GM21367 (cell line): ENCODE measurements around the gene NLK.
"Not testable (repeated sequence)": the region's sequence is repeated elsewhere in the genome, so short reads cannot be mapped to it uniquely, and the experiment has no call there.

Experiments
- ATAC-seq: cut with Tn5 transposase; IDR thresholded peaks from one replicate; pipeline ENCODE4 v1.9.1; 2021; ENCODE audit not compliant: unreplicated experiment

NLK gene

DNA sequence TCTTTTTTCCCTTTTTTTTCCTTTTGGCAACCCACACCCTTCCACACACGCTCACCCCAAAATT lies at the start of gene NLK:
Gene NLK, plus strand, starts transcription at position 21 of the 64 bp plus-strand sequence. CDS start 197 bp downstream, outside the sequence.
- ATAC-seq, result no peak

DNA sequence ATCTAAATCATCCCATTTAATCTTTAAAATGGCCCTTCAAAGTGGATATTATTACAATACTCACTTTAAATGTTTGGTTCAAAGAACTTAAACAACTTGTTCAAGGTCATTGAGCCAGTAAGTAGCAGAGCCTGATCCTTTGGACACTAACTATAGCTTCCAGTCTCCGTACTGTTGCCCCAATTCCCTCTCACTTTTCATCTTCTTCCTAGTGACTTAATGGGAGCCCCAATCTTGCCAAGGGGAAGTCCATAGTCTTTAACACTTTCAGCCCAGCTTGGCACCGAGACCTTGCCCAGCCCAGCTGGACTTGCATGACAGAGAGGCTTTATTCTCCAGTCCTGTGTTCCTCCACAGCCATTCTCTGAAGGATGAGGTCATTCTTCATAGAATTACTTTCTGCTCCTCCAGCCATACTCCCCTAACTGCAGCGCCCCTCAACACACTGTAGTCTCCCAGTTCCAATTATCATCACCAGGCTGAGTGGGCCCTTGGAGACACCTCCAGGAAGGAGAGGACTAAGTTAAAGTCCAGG lies 49.2 kb upstream of the NLK start:
- no peak for ATAC-seq

DNA sequence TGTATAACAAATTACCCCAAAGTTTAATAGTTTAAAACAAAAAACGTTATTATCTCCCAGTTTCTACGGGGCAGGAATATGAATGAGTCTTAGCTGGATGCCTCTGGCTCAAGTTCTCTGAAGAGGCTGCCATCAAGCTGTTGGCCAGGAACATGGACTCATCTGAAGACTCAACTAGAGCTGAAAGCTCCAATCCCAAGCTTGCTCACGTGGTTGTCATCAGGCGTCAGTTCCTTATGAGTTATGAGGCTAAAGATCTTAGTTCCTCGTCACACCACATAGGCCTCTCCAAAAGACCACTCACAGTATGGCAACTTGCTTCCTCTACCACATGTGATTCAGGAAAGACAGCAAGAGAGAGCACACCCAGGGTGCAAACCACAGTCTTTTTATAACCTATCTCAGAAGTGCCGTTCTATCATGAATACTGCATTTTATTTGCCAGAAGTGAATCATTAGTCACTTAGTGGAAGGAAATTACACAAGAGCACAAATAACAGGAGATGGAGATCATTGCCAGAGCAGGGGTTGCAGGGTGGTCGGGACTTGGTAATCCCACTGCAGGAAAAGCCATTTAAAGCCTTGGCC lies 48.7 kb upstream of the NLK start:
- no peak for ATAC-seq

DNA sequence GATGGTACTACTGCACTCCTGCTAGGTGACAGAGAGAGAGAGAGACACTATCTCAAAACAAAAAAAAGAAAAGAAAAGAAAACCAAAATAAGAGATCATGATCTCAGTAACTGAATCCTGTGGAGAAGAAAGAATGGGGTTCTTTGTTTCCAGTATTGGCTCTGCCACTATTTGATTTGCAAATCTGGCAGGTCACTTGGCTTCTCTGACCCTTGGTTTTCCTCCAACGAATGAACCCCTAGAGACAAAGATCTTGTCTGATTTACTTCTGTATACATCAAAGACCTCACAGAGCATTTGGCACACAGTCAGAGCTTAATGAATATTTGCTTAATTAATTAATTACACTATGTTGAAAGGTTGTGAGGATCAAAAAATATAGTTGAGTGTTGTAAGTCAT lies 47.9 kb upstream of the NLK start:
- no peak for ATAC-seq

DNA sequence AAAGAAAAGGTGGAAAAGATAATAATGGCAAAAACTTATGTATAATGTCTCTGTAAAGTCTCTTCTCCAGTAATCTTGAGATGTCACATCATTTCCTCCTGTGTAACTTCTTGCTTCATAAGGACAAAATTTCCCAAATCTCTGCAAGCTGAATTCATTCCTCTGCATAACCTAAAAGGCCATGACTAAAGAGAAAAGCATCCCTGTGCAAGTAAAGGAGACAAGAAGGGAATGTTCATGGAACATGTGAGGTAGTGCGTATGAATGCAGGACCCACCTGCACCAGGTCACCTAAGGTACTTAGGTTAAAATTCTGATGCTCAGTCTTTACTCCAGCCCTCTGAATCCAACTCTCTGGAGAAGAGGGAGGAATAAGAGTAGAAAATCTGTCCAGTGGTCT lies 46.9 kb upstream of the NLK start:
- no peak for ATAC-seq

DNA sequence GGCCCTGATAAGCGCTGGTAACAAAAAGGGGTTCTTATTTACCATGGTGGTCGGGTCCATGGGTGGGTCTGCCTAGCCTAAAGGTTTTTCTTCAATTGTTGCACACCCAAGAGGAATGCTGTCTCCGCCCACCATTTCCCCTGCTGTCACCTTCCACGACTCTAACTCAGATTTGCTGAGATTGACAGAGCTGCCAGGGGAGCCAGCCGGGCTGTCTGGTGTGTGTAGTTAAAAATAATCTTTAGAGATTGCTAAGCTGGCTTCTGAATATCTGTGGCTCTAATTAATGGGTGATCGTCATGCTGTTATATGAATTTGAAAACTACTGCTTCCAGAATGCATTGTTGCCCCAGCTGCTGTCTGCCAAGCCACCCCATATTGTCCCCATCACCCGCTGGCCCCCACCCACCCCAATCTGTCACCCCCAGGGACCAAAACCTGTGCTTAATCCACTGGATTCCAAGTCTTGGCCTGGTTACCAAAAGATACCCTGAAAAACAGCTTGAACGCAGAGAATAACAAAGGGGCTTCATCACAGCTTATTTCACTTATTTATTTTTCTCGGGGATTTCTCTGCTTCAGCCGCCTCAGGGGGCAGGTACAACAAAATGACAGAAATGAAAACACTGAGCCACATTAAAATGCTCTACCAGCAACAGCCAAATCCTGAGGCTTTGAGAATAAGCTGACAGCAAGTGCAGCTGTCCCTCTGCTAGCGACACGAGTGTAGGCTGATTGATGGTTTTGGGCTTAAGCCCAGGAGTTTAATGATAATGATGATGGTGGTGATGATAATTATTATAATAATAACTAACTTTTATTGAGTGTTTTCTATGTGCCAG lies 46.1 kb upstream of the NLK start:
- no peak for ATAC-seq

DNA sequence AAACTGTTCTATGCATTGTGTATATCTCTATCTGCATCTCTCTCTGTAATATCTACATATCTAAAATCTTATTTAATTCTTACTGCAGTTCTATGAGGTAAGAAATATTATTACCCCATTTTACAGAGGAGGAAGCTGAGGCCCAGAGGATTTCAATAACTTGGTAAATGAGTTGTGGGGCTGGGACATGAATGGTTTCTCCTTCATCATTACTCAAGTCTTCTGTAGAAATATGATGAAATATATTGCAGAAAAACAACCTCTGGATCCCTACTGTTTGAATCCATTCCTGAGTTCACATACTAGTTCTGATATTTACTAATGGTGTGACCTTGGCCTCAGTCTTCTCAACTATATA lies 45.5 kb upstream of the NLK start:
- no peak for ATAC-seq

DNA sequence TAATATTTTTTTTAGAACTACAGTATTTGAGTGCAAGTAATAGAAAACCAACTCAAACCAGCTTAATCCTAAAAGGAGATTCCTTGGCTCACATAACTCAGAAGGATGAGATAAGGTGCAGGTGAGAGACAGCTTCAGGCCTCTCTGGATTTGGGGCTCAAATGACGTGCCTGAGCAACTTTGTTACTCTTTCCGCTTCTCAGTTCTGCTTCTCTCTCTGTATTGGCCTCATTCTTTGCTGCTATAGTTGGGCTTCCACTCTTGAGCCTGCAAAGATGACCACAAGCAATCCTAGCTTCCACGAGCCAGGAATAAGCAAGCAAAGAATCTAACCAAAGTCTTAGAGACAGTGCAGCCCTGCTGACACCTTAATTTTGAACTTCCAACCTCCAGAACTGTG lies 45.0 kb upstream of the NLK start:
- no peak for ATAC-seq

DNA sequence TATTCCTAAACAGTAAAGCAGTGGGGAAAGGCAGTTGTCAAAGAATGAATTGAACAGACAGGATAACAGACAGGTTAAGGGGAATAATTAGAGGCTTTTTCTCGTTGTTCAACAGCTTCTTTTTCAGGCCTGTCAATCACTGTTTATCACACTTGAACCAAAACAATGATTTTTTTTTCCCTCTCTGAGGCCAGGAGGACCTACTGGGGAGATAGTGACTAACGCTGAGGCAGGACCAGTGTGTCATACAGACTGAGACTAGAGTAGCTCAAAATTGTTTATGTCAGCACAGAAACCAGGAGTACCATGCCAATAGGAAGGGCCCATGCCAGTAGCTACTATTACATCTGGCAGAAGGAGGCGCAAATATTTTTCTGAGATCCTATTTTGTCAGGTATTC lies 41.3 kb upstream of the NLK start:
- no peak for ATAC-seq

DNA sequence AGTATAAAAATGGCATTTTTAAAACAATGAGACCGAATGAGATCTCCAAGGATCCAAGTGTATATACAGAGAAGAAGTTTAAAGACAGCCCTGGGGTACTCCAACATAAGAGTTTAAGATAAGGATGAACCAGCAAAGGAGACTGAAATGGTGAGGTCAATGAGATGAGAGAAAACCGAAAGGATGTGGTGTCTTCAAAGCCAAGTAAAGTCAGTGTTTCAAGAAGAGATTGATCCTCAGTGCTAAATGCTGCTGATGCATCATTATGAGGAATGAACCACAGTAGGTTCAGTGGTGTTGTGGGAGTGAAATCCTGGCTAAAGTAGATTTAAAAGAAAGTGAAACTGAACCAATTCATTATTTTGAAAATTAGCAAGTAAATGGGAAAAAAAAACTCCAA lies 38.1 kb upstream of the NLK start:
- ATAC-seq, result no peak

DNA sequence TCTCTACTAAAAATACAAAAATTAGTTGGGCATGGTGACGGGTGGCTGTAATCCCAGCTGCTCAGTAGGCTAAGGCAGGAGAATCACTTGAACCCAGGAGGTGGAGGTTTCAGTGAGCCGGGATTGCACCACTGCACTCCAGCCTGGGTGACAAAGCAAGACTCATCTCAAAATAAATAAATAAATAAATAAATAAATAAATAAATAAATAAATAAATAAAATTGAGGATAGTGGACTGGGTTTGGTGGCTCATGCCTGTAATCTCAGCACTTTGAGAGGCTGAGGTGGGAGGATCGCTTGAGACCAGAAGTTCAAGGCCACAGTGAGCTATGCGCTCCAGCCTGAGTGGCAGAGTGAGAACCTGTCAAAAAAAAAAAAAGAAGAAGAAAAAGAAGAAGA lies 34.6 kb upstream of the NLK start:
- not testable (repeated sequence) for ATAC-seq

DNA sequence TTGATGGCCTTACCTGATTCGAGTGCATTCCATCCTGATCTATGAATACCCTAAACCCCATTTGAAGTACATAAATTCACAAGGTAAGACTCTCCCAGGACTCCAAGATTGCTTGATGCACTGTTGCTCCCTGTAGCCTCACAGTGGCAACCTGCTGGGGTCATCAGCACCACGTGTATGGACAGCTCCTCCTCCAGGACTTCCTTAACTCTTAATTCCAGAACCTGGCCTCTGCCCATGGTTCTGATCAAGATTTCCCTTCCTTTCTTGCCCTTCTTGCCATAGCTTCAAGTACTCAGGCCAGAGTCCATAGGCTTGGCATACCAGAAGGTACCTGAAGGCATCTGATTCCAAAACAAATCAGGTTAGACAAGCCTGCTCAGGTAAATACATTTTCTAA lies 34.0 kb upstream of the NLK start:
- ATAC-seq, result no peak

DNA sequence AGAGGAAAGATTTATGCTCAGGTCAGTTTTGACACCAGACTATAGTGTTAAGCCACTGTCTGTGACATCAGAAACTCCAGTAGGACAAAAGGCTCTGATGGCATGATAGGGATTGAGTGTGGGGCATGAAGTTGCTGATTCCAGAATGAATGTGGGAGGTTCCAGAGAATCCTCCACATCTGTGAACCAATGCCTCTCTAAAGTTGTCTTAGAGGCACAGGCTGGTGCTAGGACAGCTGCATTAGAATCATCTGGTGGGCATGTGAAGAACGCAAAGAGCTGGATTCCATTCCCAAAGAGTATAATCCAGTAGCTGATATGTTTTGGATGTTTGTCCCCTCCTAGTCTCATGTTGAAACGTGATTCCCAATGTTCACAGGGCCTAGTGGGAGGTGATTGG lies 32.1 kb upstream of the NLK start:
- ATAC-seq, result no peak

DNA sequence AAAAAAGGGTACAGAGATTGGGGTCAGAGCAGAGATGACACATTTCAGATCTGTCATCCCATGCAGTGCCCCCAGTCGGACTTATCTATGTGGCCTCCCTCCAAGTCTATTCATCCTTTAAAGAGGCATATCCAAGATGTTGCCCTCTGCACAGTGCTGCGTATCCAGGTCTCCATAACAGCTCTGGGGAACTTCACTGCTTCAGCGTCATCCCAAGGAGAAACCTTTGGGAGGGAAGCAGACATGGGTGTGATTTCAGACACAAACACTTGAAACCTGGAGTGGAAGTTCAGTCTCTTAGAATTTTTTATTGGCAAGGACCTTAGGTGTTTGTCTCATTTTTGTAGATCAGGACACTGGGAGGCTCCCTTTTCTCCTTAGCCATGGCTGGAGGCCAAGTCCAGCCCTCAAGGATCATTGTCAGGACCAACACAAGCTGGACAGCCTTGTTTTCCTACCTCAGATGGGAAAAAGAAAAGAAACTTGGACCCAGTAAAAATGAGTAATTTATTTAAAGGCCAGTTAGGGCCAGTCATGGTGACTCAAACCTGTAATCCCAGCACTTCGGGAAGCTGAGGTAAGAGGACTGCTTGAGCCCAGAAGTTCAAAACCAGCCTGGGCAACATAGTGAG lies 23.9 kb upstream of the NLK start:
- ATAC-seq, result no peak

DNA sequence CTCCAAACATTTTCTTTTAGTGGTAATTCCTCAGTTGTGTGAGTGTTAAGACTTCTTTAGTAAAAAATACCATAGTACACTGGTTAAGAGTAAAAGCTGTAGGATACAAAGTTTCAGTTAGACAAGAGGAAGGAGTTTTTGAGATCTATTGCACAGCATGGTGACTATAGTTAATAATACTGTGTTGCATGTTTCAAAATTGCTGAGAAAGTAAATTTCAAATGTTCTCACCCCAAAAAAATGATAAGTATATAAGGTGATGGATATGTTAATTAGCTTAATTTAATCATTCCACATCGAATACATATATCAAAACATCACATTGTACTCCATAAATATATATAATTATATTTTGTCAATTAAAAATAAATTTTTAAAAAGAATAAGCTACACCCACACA lies 22.0 kb upstream of the NLK start:
- no peak for ATAC-seq

DNA sequence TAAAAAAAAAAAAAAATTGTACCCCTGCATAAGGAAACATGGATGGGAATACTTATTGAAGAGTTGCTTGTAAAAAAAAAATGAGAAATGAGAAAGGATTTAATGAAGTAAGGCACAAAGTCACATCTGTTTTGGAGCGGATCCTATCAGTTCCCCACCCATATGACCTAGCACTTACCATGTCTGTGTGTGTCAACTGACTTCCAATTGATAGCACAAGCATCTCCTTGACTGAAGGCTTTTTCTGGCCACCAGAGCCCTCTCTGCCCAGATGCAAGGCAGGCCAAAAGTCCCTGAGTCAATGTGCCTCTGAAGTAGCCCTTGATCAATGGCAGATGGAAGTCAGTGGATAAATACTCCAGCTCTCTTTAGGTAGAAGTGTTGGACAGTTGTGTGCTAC lies 13.4 kb upstream of the NLK start:
- ATAC-seq, result no peak

DNA sequence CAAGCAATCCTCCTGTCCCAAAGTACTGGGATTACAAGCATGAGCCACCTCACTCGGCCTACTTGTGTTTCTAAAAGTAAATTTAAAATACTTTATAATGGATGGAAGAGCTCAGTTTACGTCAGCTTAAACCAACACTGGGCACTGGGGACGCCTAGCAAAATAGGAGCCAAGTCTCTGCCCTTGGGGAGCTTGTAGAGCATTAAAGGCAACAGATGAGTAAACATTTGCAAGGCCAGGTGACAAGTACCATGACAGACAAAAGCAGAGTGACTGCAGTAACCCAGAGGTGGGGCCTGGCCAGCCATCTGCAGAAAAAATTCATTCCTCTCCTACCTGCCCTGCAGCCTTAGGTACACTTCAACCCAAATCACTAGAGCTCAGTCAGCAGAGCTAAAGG lies 12.1 kb upstream of the NLK start:
- no peak for ATAC-seq

DNA sequence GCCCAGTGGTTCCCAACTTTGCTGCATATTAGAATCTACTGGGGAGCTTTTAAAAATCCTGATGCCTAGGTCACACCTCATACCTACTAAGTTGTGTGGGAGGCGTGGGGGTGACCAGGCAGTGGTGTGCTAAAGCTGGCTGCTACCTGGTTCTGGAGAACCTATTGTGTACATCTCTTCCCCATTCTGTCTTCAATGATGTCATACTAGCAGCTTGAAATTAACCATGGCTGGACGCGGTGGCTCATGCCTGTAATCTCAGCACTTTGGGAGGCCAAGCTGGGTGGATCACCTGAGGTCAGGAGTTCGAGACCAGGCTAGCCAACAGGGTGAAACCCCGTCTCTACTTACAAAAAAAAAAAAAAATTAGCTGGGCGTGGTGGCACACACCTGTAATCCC lies 11.3 kb upstream of the NLK start:
- no peak for ATAC-seq

DNA sequence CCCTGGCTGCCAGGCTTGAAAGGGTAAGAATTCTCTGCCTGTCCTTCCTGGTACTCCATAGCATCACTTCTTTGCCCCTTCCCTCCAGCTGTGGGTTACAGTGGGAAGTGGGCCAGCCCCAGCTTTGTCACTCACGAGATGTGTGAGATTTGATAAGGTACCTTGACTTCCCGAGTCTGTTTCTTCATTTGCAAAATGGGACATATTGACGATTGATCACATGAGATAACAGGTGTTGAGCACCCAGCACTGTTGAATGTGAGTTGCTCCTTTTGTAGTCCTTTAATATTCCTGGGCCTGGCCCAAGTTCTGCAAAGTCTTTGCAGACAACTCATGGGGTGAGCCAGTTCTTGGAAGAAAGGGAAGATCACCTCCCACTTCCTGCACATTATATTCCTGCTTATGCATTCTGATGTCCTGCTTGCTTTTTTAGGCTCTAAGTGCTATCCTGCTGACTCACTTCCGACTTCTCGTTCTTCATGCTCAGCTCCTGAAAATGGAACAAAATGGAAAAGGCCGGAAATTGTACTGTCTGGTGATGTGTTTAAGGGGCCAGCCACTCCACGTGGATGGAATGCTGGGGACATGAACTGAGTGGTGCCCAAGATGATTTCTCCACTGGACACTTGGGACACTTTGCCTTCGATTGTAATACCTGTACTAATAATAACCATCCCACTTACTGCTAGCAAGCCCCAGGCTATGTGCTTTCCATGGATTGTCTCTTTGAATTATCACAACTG lies 8.3 kb upstream of the NLK start:
- ATAC-seq, result no peak

DNA sequence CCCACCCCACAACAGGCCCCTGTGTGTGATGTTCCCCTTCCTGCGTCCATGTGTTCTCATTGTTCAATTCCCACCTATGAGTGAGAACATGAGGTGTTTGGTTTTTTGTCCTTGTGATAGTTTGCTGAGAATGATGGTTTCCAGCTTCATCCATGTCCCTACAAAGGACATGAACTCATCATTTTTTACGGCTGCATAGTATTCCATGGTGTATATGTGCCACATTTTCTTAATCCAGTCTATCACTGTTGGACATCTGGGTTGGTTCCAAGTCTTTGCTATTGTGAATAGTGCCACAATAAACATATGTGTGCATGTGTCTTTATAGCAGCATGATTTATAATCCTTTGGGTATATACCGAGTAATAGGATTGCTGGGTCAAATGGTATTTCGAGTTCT lies 7.0 kb upstream of the NLK start:
- ATAC-seq, result not testable (repeated sequence)

DNA sequence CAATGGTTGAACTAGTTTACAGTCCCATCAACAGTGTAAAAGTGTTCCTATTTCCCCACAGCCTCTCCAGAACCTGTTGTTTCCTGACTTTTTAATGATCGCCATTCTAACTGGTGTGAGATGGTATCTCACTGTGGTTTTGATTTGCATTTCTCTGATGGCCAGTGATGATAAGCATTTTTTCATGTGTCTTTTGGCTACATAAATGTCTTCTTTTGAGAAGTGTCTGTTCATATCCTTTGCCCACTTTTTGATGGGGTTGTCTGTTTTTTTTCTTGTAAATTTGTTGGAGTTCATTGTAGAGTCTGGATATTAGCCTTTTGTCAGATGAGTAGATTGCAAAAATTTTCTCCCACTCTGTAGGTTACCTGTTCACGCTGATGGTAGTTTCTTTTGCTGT lies 6.6 kb upstream of the NLK start:
- not testable (repeated sequence) for ATAC-seq

DNA sequence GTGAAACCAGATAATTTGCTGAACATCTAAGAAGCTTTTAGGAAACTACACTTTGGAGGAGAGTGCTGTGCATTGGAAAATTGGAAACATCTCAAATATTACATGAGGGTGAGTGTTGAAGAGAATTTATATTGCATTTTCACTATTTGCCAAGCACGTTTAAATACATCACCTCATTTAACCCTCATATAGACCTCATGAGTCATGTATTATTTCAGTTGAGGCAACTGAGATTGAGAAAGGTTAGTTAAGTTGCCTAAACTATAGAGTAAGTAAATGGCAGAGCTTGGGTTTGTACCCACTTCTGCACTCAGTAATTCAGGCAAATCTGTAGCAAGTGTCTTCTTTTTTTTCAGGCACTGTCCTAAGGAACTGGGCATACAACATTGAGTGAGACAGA lies 3.7 kb upstream of the NLK start:
- ATAC-seq, result no peak
